CD4-positive, alpha-beta T cell (primary cell): ENCODE data around the gene TIGD3. TPM values are rescaled to one million over a fixed set of nuclear protein-coding genes. Genes with fewer than 3 reads are reported as not detected.

Source experiments
- ATAC-seq: fragments of 200-7000 bp; cut with Tn5 transposase; one replicate; pipeline ENCODE4 v1.10.0; 2022; ENCODE audit warnings: mild to moderate bottlenecking; ENCODE audit not compliant: poor library complexity
- CTCF ChIA-PET: fragments of 350-600 bp; sonication (Branson Sonifier 250); formaldehyde crosslinking; loops from one replicate; lab custom pipeline; 2021; ENCODE audit warnings: antibody characterized with exemption, inconsistent platforms; lab: Charles Lee
- POLR2A ChIA-PET: fragments of 350-600 bp; sonication (Branson Sonifier 250); formaldehyde crosslinking; loops from one replicate; lab custom pipeline; 2021; ENCODE audit warnings: antibody characterized with exemption, inconsistent platforms; lab: Charles Lee
- DNase-seq, 14 experiments: peaks; one replicate each; pipeline ENCODE4 v3.0.0-alpha.2; 2013 to 2020; ENCODE audit warnings: mixed read lengths in 2 of 14
- H3K27ac ChIP-seq, 2 donors: one replicate each; pipeline versions ENCODE4 v1.5.1 to v1.7.0; 2013; ENCODE audit warnings: low read length in 2 of 2, low read depth in 1 of 2, mild to moderate bottlenecking in 1 of 2
- H3K27me3 ChIP-seq, 2 experiments: 1 replicate in 1 of 2; 2 replicates in 1 of 2; pipeline versions ENCODE4 v1.6.1 to v1.7.0; 2013; ENCODE audit warnings: low read length in 2 of 2, control low read depth in 1 of 2, mild to moderate bottlenecking in 1 of 2, moderate library complexity in 1 of 2; ENCODE audit not compliant: insufficient read depth in 2 of 2, control insufficient read depth in 1 of 2
- H3K36me3 ChIP-seq: one replicate; pipeline ENCODE4 v1.6.1; 2013; ENCODE audit warnings: low read length, control low read depth; ENCODE audit not compliant: insufficient read depth
- H3K4me1 ChIP-seq: one replicate; pipeline ENCODE4 v1.6.1; 2013; ENCODE audit warnings: low read length, control low read depth; ENCODE audit not compliant: insufficient read depth
- H3K4me3 ChIP-seq: one replicate; pipeline ENCODE4 v1.5.1; 2013; ENCODE audit warnings: mild to moderate bottlenecking, low read length, moderate library complexity
- H3K9me3 ChIP-seq, 2 experiments: 1 replicate in 1 of 2; 2 replicates in 1 of 2; pipeline versions ENCODE4 v1.6.1 to v1.7.0; 2013; ENCODE audit warnings: low read length in 2 of 2, mild to moderate bottlenecking in 2 of 2, control low read depth in 1 of 2, moderate library complexity in 1 of 2; ENCODE audit not compliant: control insufficient read depth in 1 of 2, insufficient read depth in 1 of 2
- H3K27ac Mint-ChIP-seq: one replicate; pipeline ENCODE4 v1.8.0; 2020; ENCODE audit warnings: mixed read lengths
- H3K27me3 Mint-ChIP-seq: one replicate; pipeline ENCODE4 v1.8.0; 2021; ENCODE audit warnings: mixed read lengths
- H3K36me3 Mint-ChIP-seq: one replicate; pipeline ENCODE4 v1.8.0; 2021; ENCODE audit warnings: low read depth, mixed read lengths
- H3K4me1 Mint-ChIP-seq: one replicate; pipeline ENCODE4 v1.8.0; 2021; ENCODE audit warnings: low read depth, mixed read lengths
- H3K4me3 Mint-ChIP-seq: one replicate; pipeline ENCODE4 v1.8.0; 2020; ENCODE audit warnings: mild to moderate bottlenecking, mixed read lengths
- H3K9me3 Mint-ChIP-seq: one replicate; pipeline ENCODE4 v1.8.0; 2020; ENCODE audit warnings: mixed read lengths
- intact Hi-C, 2 experiments: fragments of 100-400 bp; cut with DNase I in 1 of 2; cut with micrococcal nuclease in 1 of 2; formaldehyde crosslinking; loops; one replicate each; pipeline versions ENCODE4 v1.15.1 to v1.9.0; 2023 to 2025; cut with DNase I, micrococcal nuclease
- total RNA-seq, 174 experiments: library from RNA in 2 of 174; stranded (reverse) in 2 of 174; gene quantifications; one replicate each; pipeline ENCODE4 v1.2.3 and lab custom pipeline; 2021 to 2026
- TF ChIP-seq, protein P1 (sequence below): fragments of 200-600 bp; IDR thresholded peaks from one replicate; pipeline ENCODE4 v1.8.0; 2022; ENCODE audit warnings: antibody characterized with exemption, mild to moderate bottlenecking

TIGD3 gene
- total RNA-seq, 2 experiments from 2014 or later = 0.73 to 0.85 TPM

DNA sequence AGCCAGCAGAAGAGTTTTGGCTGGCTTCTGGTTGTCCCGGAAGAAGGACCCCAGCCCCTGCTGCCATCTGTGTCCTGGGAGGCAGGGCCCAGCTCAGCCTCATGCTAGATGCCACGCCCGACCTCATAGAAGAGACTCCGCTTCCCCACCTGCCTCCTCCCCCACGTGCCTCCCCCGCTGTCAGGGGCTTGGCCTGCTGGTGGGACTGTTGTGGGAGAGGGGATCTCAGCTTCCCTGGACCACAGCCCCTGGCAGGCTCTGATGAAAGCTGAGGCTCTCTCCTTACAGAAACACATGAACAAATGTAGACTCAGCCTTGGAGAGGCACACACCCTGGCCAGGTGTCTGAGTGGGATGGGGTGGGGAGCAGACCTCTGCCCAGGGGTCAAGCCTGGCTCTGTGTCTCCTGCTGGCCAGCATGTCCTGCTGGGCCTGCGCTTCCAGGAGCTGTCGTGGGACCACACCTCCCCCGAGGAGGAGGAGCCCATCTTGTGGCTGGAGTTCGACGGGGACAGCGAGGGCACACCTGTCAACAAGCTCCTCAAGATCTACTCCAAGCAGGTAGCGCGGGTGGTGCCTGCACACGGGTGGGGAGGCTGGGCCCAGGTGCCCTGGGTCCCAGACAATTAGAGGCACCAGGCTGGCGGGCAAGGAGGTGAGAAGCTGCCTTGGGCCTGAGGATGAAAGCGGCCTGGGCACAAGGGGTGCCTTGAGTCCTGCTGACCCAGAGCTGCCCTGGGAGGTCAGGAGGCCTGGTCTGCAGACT, 45.9 kb downstream of the TIGD3 start:
- H3K4me3 Mint-ChIP-seq = no peak overlapping the region
- Histone ChIP-seq H3K4me1 (peaks cover 9% of the 10 kb centered on the region), H3K27me3 (no peaks in the 10 kb centered on the region), H3K27ac (no peak overlapping the region), H3K36me3 (peaks cover 64% of the 10 kb centered on the region), H3K4me3 (no peak overlapping the region), H3K9me3 (no peaks in the 10 kb centered on the region)
- ChIA-PET POLR2A (no interaction called here), CTCF (interaction anchor here (1.3 kb wide), 1 partner anchor 18 kb away, joined by 3 read pairs; the partner anchor contains the start of gene SLC25A45)
- DNase-seq (no peak), ATAC-seq (no peak)
- intact Hi-C loops = no loop called here
- peaks cover 56% of the 10 kb centered on the region for H3K36me3 Mint-ChIP-seq
- TF ChIP-seq, protein P1, sequence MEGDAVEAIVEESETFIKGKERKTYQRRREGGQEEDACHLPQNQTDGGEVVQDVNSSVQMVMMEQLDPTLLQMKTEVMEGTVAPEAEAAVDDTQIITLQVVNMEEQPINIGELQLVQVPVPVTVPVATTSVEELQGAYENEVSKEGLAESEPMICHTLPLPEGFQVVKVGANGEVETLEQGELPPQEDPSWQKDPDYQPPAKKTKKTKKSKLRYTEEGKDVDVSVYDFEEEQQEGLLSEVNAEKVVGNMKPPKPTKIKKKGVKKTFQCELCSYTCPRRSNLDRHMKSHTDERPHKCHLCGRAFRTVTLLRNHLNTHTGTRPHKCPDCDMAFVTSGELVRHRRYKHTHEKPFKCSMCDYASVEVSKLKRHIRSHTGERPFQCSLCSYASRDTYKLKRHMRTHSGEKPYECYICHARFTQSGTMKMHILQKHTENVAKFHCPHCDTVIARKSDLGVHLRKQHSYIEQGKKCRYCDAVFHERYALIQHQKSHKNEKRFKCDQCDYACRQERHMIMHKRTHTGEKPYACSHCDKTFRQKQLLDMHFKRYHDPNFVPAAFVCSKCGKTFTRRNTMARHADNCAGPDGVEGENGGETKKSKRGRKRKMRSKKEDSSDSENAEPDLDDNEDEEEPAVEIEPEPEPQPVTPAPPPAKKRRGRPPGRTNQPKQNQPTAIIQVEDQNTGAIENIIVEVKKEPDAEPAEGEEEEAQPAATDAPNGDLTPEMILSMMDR = no peak
- no peaks in the 10 kb centered on the region for H3K9me3 Mint-ChIP-seq
- no peak overlapping the region for H3K27ac Mint-ChIP-seq
- no peaks in the 10 kb centered on the region for H3K27me3 Mint-ChIP-seq
- peaks cover 5% of the 10 kb centered on the region for H3K4me1 Mint-ChIP-seq

- ChIA-PET POLR2A (interaction anchor here (0.6 to 1.7 kb wide), 2 partner anchors 23 to 33 kb away, joined by 3 to 4 read pairs; no protein-coding TSS in a partner anchor), CTCF (interaction anchor here (0.7 to 1.5 kb wide), 3 partner anchors 19 to 109 kb away, joined by 3 to 4 read pairs (median 3); partner anchors contain the start of gene SLC25A45)
- TF ChIP-seq, protein P1 = no peak
- Histone ChIP-seq H3K27ac (no peak overlapping the region), H3K36me3 (peaks cover 62% of the 10 kb centered on the region), H3K4me1 (peaks cover 9% of the 10 kb centered on the region), H3K4me3 (no peak overlapping the region), H3K9me3 (no peaks in the 10 kb centered on the region), H3K27me3 (no peaks in the 10 kb centered on the region)
- Mint-ChIP-seq H3K27me3 (no peaks in the 10 kb centered on the region), H3K36me3 (peaks cover 50% of the 10 kb centered on the region), H3K4me3 (no peak overlapping the region), H3K27ac (no peak overlapping the region), H3K9me3 (no peaks in the 10 kb centered on the region), H3K4me1 (peaks cover 5% of the 10 kb centered on the region)
- DNase-seq (no peak), ATAC-seq (no peak)
- intact Hi-C loops = no loop called here
Observed at GRCh38 chr11:65401073-65401802, 46.7 kb downstream of the TIGD3 start.

DNA sequence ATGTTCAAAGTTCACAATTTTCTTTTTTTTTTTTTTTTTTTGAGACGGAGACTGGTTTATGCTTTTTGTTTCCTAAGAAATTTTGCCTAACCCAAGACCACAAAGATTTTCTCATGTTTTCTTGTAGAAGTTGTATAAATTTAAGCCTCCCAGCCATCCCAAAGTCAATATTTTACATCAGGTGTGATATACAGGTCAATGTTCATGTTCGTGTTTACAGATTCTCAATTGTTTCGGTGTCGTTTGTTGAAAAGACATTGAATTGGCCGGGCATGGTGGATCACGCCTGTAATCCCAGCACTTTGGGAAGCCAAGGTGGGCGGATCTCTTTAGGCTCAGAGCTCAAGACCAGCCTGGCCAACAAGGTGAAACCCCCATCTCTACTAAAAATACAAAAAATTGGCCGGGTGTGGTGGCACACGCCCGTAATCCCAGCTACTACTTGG, 47.3 kb downstream of the TIGD3 start:
- peaks cover 5% of the 10 kb centered on the region for H3K4me1 Mint-ChIP-seq
- H3K36me3 Mint-ChIP-seq = peaks cover 50% of the 10 kb centered on the region
- H3K4me3 Mint-ChIP-seq = no peak overlapping the region
- H3K27me3 Mint-ChIP-seq = no peaks in the 10 kb centered on the region
- TF ChIP-seq, protein P1 = no peak
- H3K27ac Mint-ChIP-seq = no peak overlapping the region
- no peak for ATAC-seq
- Histone ChIP-seq H3K9me3 (no peaks in the 10 kb centered on the region), H3K27me3 (no peaks in the 10 kb centered on the region), H3K27ac (no peak overlapping the region), H3K36me3 (peaks cover 61% of the 10 kb centered on the region), H3K4me3 (no peak overlapping the region), H3K4me1 (peaks cover 9% of the 10 kb centered on the region)
- ChIA-PET POLR2A (interaction anchor here (0.6 to 1.7 kb wide), 3 partner anchors 17 to 32 kb away, joined by 3 to 4 read pairs (median 3); no protein-coding TSS in a partner anchor), CTCF (interaction anchor here (0.7 to 1.5 kb wide), 3 partner anchors 20 to 109 kb away, joined by 3 to 4 read pairs (median 3); partner anchors contain the start of gene SLC25A45)
- DNase-seq = no peak
- intact Hi-C loops = no loop called here
- H3K9me3 Mint-ChIP-seq = no peaks in the 10 kb centered on the region
